Measurements from ENCODE around the gene CKS2. TPM values are rescaled to one million over a fixed set of nuclear protein-coding genes. Genes with fewer than 3 reads are reported as not detected.

Gene CKS2
- polyA plus RNA-seq, 1 donor (not counting 4 experiments of a cell fraction or from before 2014, with no cell fraction given) = 291 TPM

- Histone ChIP-seq H3K27ac (ENCODE audit: control insufficient read depth, insufficient read depth, low read length) (no peak overlapping the region), H3K79me2 (ENCODE audit: control insufficient read depth, insufficient read depth, low read length) (no peaks in the 10 kb centered on the region), H3K9me1 (ENCODE audit: control insufficient read depth, extremely low read depth, insufficient read depth, low read length) (peaks cover 2% of the 10 kb centered on the region), H3K4me1 (ENCODE audit: control insufficient read depth, extremely low read depth, insufficient read depth, low read length) (no peaks in the 10 kb centered on the region), H3K9ac (ENCODE audit: control insufficient read depth, extremely low read depth, insufficient read depth, low read length) (no peak overlapping the region), H2AFZ (ENCODE audit: control insufficient read depth, low read length) (no peak overlapping the region), H3K4me2 (ENCODE audit: control insufficient read depth, extremely low read depth, insufficient read depth, low read depth, low read length) (no peak overlapping the region), H3K36me3 (ENCODE audit: control insufficient read depth in 2 of 2, extremely low read depth in 1 of 2, insufficient read depth in 2 of 2, low read length in 2 of 2) (peaks cover 14 to 32% of the 10 kb centered on the region in 2 experiments), H3K9me3 (ENCODE audit: control insufficient read depth, low read depth, low read length) (no peaks in the 10 kb centered on the region), H3K4me3 (ENCODE audit: control insufficient read depth in 2 of 3, extremely low read depth in 1 of 3, insufficient read depth in 2 of 3, low read depth in 1 of 3, low read length in 3 of 3) (no peak overlapping the region), H4K20me1 (ENCODE audit: control insufficient read depth, extremely low read depth, insufficient read depth, low read length) (no peaks in the 10 kb centered on the region), H3K27me3 (ENCODE audit: control insufficient read depth, extremely low read depth, insufficient read depth, low read length) (no peaks in the 10 kb centered on the region)
- no peak for DNase-seq (ENCODE audit: low read depth, low spot score)
- dilution Hi-C loops (cut with MboI; ENCODE audit: extremely low pct_ligation_motif_present, low sequenced_read_pairs) = no loop called here
- no peak for TF ChIP-seq EZH2 (IDR thresholded peaks at IDR 0.05; ENCODE audit: low read length)
- TF ChIP-seq, protein P1, sequence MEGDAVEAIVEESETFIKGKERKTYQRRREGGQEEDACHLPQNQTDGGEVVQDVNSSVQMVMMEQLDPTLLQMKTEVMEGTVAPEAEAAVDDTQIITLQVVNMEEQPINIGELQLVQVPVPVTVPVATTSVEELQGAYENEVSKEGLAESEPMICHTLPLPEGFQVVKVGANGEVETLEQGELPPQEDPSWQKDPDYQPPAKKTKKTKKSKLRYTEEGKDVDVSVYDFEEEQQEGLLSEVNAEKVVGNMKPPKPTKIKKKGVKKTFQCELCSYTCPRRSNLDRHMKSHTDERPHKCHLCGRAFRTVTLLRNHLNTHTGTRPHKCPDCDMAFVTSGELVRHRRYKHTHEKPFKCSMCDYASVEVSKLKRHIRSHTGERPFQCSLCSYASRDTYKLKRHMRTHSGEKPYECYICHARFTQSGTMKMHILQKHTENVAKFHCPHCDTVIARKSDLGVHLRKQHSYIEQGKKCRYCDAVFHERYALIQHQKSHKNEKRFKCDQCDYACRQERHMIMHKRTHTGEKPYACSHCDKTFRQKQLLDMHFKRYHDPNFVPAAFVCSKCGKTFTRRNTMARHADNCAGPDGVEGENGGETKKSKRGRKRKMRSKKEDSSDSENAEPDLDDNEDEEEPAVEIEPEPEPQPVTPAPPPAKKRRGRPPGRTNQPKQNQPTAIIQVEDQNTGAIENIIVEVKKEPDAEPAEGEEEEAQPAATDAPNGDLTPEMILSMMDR (optimal IDR thresholded peaks at IDR 0.05 in 1 of 3, IDR thresholded peaks at IDR 0.05 in 1 of 3, conservative IDR thresholded peaks at IDR 0.05 in 1 of 3; ENCODE audit: extremely low read depth in 1 of 3, insufficient read depth in 2 of 3, low read length in 3 of 3) = no peak
- no peak for FAIRE-seq
Observed at GRCh38 chr9:89345476-89345875, 34.5 kb downstream of the CKS2 start.

DNA sequence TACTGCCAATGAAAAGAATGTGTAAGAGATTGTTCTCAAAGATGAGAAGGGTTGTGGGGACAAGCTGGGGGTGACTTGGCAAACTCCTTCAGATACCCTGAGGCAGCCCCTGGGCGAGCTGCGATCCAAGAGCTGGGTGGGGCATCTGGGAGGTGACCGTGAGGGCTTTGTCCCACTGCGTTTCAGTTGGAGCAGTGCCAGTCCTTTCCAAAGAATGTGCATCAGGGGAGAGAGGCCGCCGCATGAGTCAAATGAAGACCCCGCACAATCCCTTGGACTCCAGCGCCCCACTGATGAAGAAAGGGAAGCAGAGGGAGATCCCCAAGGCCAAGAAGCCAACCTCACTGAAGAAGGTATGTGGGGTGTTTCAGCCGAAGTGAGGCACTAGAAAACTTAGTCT lies 35.7 kb downstream of the CKS2 start:
- Histone ChIP-seq H3K4me1 (ENCODE audit: control insufficient read depth, extremely low read depth, insufficient read depth, low read length) (no peaks in the 10 kb centered on the region), H3K4me2 (ENCODE audit: control insufficient read depth, extremely low read depth, insufficient read depth, low read depth, low read length) (no peak overlapping the region), H3K27me3 (ENCODE audit: control insufficient read depth, extremely low read depth, insufficient read depth, low read length) (no peaks in the 10 kb centered on the region), H3K27ac (ENCODE audit: control insufficient read depth, insufficient read depth, low read length) (no peak overlapping the region), H3K9me1 (ENCODE audit: control insufficient read depth, extremely low read depth, insufficient read depth, low read length) (no peaks in the 10 kb centered on the region), H3K9ac (ENCODE audit: control insufficient read depth, extremely low read depth, insufficient read depth, low read length) (no peak overlapping the region), H3K4me3 (ENCODE audit: control insufficient read depth in 2 of 3, extremely low read depth in 1 of 3, insufficient read depth in 2 of 3, low read depth in 1 of 3, low read length in 3 of 3) (no peak overlapping the region), H3K79me2 (ENCODE audit: control insufficient read depth, insufficient read depth, low read length) (no peaks in the 10 kb centered on the region), H4K20me1 (ENCODE audit: control insufficient read depth, extremely low read depth, insufficient read depth, low read length) (no peaks in the 10 kb centered on the region), H3K9me3 (ENCODE audit: control insufficient read depth, low read depth, low read length) (no peaks in the 10 kb centered on the region), H3K36me3 (ENCODE audit: control insufficient read depth in 2 of 2, extremely low read depth in 1 of 2, insufficient read depth in 2 of 2, low read length in 2 of 2) (peaks cover 18 to 44% of the 10 kb centered on the region in 2 experiments), H2AFZ (ENCODE audit: control insufficient read depth, low read length) (no peak overlapping the region)
- no peak for FAIRE-seq
- no peak for DNase-seq (ENCODE audit: low read depth, low spot score)
- TF ChIP-seq, protein P1 (optimal IDR thresholded peaks at IDR 0.05 in 1 of 3, IDR thresholded peaks at IDR 0.05 in 1 of 3, conservative IDR thresholded peaks at IDR 0.05 in 1 of 3; ENCODE audit: extremely low read depth in 1 of 3, insufficient read depth in 2 of 3, low read length in 3 of 3) = no peak
- TF ChIP-seq EZH2 (IDR thresholded peaks at IDR 0.05; ENCODE audit: low read length) = no peak
- dilution Hi-C loops (cut with MboI; ENCODE audit: extremely low pct_ligation_motif_present, low sequenced_read_pairs) = no loop called here
